Glutamatergic neuron (in vitro differentiated cells): ENCODE results near the gene C4orf50. TPM values are rescaled to one million over a fixed set of nuclear protein-coding genes. Genes with fewer than 3 reads are reported as not detected.

Source experiments
- DNase-seq: peaks from one replicate; pipeline ENCODE4 v3.0.0; 2022
- H3K27ac Mint-ChIP-seq: one replicate; pipeline ENCODE4 v1.8.0; 2020; ENCODE audit warnings: mild to moderate bottlenecking, mixed read lengths, inconsistent platforms; ENCODE audit not compliant: unreplicated experiment
- H3K27me3 Mint-ChIP-seq: one replicate; pipeline ENCODE4 v1.8.0; 2020; ENCODE audit warnings: mild to moderate bottlenecking, moderate library complexity, mixed read lengths, inconsistent platforms; ENCODE audit not compliant: unreplicated experiment
- H3K36me3 Mint-ChIP-seq: one replicate; pipeline ENCODE4 v1.8.0; 2020; ENCODE audit warnings: mild to moderate bottlenecking, mixed read lengths, inconsistent platforms; ENCODE audit not compliant: unreplicated experiment
- H3K4me1 Mint-ChIP-seq: one replicate; pipeline ENCODE4 v1.8.0; 2020; ENCODE audit warnings: mild to moderate bottlenecking, low read depth, mixed read lengths, inconsistent platforms; ENCODE audit not compliant: unreplicated experiment
- H3K4me3 Mint-ChIP-seq: one replicate; pipeline ENCODE4 v1.8.0; 2020; ENCODE audit warnings: mild to moderate bottlenecking, mixed read lengths, inconsistent platforms; ENCODE audit not compliant: unreplicated experiment
- H3K9me3 Mint-ChIP-seq: one replicate; pipeline ENCODE4 v1.8.0; 2020; ENCODE audit warnings: mild to moderate bottlenecking, moderate library complexity, mixed read lengths, inconsistent platforms; ENCODE audit not compliant: unreplicated experiment
- total RNA-seq: library from RNA; stranded (reverse); fragmentation: NEBNext Ultra II Directional; extraction: Animal tissue kit (Norgen Biotek cat#: 25700); gene quantifications from one replicate; pipeline ENCODE4 v1.2.1, GENCODE V29; 2021; ENCODE audit not compliant: unreplicated experiment
- TF ChIP-seq, protein P1 (sequence below): fragments of 200-600 bp; sonication (generic); IDR thresholded peaks from one replicate; pipeline ENCODE4 v1.5.0; 2021; ENCODE audit not compliant: partially characterized antibody, unreplicated experiment

The C4orf50 gene
- total RNA-seq, 1 donor from 2014 or later = 0.56 TPM

DNA sequence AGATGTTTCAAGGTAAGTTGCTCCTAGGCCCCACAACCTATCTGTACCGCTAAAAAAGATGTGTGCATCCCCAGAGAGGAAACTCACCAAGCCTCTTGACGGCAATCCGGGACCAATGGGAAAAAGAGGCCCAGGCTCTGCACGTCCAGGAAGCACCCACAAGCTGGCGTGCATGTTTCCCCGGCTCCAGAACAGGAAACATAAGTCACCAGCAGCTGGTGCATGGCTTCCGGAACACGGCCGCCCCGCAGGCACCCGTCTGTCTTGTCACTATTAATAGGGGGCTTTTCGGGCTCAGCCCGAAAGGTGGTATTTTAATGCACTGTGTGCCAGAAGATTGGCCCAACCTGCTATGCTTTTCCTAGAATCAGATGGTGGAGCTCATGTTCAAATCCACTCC is 147.5 kb downstream of the C4orf50 start:
- Mint-ChIP-seq H3K4me3 (peak overlapping the region; percentile 53), H3K27me3 (peaks cover 22% of the 10 kb centered on the region)

DNA sequence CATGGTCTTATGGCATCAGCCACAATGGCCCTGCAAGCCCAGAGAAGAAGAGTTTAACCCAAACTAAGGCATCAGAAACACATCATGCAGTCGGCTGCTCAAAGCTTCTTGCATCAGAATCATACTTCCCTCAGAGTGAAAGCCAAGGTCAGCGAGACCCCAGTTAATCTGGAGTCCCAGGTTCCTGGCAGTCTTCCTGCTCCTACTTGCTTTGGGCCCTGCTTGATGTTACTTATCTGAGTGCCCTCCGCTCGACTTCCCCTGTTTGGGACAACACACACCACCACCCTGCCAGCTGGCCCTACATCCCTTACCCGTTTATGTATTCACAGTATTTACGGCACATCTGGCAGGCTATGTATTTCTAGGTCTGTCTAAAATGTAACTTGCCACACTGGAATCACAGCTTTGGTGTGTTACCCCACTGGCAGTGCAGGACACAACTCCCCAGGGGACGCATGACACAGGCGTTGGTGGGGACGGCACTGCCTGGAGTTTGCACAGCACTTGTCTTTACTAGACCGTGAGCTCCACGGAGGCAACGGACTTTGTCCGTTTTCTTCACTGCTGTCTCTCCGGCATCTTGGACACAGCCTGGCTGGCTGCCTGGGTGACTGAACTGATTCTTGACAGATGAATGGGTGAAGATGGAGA is 148.1 kb downstream of the C4orf50 start:
- no peak for DNase-seq
- peaks cover 22% of the 10 kb centered on the region for H3K27me3 Mint-ChIP-seq
- H3K36me3 Mint-ChIP-seq = peaks cover 22% of the 10 kb centered on the region
- H3K9me3 Mint-ChIP-seq = peaks cover 22% of the 10 kb centered on the region
- H3K4me1 Mint-ChIP-seq = peaks cover 59% of the 10 kb centered on the region
- peak overlapping the region; percentile 86 for H3K27ac Mint-ChIP-seq
- peak overlapping the region; percentile 53 for H3K4me3 Mint-ChIP-seq
- TF ChIP-seq, protein P1, sequence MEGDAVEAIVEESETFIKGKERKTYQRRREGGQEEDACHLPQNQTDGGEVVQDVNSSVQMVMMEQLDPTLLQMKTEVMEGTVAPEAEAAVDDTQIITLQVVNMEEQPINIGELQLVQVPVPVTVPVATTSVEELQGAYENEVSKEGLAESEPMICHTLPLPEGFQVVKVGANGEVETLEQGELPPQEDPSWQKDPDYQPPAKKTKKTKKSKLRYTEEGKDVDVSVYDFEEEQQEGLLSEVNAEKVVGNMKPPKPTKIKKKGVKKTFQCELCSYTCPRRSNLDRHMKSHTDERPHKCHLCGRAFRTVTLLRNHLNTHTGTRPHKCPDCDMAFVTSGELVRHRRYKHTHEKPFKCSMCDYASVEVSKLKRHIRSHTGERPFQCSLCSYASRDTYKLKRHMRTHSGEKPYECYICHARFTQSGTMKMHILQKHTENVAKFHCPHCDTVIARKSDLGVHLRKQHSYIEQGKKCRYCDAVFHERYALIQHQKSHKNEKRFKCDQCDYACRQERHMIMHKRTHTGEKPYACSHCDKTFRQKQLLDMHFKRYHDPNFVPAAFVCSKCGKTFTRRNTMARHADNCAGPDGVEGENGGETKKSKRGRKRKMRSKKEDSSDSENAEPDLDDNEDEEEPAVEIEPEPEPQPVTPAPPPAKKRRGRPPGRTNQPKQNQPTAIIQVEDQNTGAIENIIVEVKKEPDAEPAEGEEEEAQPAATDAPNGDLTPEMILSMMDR = no peak

More for the DNA sequence above, 147.5 kb downstream of the C4orf50 start:
- peaks cover 22% of the 10 kb centered on the region for H3K36me3 Mint-ChIP-seq
- TF ChIP-seq, protein P1 = no peak
- peaks cover 22% of the 10 kb centered on the region for H3K9me3 Mint-ChIP-seq
- no peak for DNase-seq
- H3K27ac Mint-ChIP-seq = peak overlapping the region; percentile 86
- H3K4me1 Mint-ChIP-seq = peaks cover 60% of the 10 kb centered on the region

DNA sequence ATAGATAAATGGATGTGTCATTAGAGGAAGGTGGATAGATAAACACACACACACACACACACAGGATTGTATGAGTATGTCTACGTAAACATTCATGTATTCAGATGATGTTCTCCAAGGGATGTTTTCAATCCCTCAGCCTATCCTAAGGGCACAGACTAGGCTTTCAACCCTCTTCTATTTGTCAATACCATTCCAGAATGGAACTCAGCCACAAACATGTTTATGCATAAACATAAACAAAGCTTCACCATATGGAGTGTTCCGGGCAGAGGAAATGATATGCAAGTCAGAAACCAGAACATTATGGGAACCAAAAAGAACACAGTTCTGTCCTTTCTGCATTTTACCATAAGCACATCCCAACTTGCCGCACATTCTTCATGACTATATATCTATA is 150.4 kb downstream of the C4orf50 start:
- DNase-seq = no peak
- Mint-ChIP-seq H3K27ac (peak overlapping the region; percentile 95), H3K36me3 (peaks cover 12% of the 10 kb centered on the region), H3K4me1 (peaks cover 50% of the 10 kb centered on the region), H3K27me3 (peaks cover 21% of the 10 kb centered on the region), H3K4me3 (peak overlapping the region; percentile 82), H3K9me3 (peaks cover 16% of the 10 kb centered on the region)
- TF ChIP-seq, protein P1 = no peak

DNA sequence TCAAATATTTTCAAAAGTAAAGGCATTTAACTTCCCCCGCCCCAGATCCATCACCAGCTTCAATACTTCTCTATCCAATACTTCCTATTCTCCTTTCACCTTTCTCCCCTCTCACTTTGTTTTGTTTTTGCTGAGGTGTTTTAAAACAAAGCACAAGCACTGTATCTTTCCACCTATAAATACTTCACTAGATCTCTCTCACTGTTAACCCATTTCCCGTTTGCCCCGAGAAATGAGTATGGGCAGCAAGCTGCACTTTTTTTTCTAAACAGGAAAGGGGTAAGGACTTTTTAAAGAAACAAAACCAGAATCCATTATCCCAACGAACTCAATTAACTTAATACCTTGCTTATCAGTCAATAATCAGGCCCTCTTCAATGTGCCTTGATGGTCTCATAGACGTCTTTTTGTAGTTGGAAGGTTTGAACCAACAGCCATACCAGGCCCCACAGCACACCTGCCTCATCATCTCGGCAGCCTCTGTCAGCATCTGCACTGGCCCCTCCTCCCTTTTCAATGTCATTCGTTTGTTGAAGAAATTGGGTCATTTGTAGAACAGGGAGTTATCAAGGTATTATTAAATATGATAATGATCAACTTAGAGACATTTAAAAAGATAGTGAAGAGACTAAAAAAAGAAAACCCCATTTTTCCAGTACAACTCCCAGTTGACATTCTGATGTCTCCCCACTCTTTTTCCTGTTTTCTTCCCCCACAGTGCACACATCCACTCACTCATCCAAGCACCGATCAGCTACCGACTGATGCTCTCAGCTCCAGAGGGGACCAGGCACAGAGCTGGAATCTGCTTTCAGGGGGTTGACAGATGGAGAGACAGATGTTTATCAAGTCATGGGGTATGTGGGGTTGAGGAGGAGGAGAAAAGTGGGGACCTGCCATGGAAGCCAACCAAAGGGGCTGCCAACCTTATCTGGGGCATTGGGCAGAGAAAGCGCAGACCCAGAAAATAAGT is 151.1 kb downstream of the C4orf50 start:
- TF ChIP-seq, protein P1 = no peak
- H3K9me3 Mint-ChIP-seq = peaks cover 15% of the 10 kb centered on the region
- peaks cover 52% of the 10 kb centered on the region for H3K4me1 Mint-ChIP-seq

More for the DNA sequence above, 151.1 kb downstream of the C4orf50 start:
- Mint-ChIP-seq H3K27me3 (peaks cover 18% of the 10 kb centered on the region), H3K36me3 (peaks cover 11% of the 10 kb centered on the region), H3K27ac (peak overlapping the region; percentile 95), H3K4me3 (peak overlapping the region; percentile 82)
- DNase-seq = no peak
